ENCODE measurements around the gene ABI2.

DNA sequence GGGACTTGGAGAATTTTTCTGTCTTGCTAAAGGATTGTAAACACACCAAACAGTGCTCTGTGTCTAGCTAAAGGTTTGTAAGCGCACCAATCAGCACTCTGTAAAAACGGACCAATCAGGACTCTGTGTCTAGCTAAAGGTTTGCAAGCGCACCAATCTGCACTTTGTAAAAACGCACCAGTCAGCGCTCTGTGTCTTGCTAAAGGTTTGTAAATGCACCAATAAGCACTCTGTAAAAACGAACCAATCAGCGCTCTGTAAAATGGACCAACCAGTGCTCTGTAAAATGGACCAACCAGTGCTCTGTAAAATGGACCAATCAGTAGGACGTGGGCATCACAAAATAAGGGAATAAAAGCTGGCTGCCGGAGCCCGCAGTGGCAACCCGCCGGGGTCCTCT, 16.5 kb downstream of the ABI2 start:
- TF ChIP-seq, protein P1, sequence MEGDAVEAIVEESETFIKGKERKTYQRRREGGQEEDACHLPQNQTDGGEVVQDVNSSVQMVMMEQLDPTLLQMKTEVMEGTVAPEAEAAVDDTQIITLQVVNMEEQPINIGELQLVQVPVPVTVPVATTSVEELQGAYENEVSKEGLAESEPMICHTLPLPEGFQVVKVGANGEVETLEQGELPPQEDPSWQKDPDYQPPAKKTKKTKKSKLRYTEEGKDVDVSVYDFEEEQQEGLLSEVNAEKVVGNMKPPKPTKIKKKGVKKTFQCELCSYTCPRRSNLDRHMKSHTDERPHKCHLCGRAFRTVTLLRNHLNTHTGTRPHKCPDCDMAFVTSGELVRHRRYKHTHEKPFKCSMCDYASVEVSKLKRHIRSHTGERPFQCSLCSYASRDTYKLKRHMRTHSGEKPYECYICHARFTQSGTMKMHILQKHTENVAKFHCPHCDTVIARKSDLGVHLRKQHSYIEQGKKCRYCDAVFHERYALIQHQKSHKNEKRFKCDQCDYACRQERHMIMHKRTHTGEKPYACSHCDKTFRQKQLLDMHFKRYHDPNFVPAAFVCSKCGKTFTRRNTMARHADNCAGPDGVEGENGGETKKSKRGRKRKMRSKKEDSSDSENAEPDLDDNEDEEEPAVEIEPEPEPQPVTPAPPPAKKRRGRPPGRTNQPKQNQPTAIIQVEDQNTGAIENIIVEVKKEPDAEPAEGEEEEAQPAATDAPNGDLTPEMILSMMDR (IDR thresholded peaks at IDR 0.05) = no peak
- no peak for TF ChIP-seq POLR2A (IDR thresholded peaks at IDR 0.05)

Data from esophagus squamous epithelium (tissue), 4 donors.